Prostate gland (tissue), 2 donors: ENCODE results near the gene CIDEB. TPM values are rescaled to one million over a fixed set of nuclear protein-coding genes. Genes with fewer than 3 reads are reported as not detected.

Experiments used
- DNase-seq: peaks from one replicate; pipeline ENCODE4 v3.0.0-alpha.2; 2019; ENCODE audit warnings: low spot score
- H3K27ac ChIP-seq, 2 donors: fragments of 200-600 bp; sonication (generic); 2 replicates each; pipeline ENCODE4 v1.5.1; 2017 to 2019
- H3K27me3 ChIP-seq: fragments of 200-600 bp; sonication (generic); replicated peaks from 2 replicates; pipeline ENCODE4 v1.5.1; 2019; ENCODE audit not compliant: insufficient read depth
- H3K36me3 ChIP-seq, 2 donors: fragments of 200-600 bp; sonication (generic); 1 replicate in 1 of 2; 2 replicates in 1 of 2; pipeline versions ENCODE4 v1.5.1 to v1.8.1; 2017 to 2019
- H3K4me1 ChIP-seq: fragments of 200-600 bp; sonication (generic); replicated peaks from 2 replicates; pipeline ENCODE4 v1.5.1; 2019
- H3K4me3 ChIP-seq, 2 donors: fragments of 200-600 bp; sonication (generic); 2 replicates each; pipeline ENCODE4 v1.5.1; 2017 to 2019
- H3K9me3 ChIP-seq: fragments of 200-600 bp; sonication (generic); 2 replicates; pipeline ENCODE4 v1.5.1; 2017
- CTCF ChIP-seq, 4 experiments: fragments of 200-600 bp in 2 of 4; fragments of 450-650 bp in 2 of 4; sonication (generic) in 2 of 4; IDR thresholded peaks; 1 replicate in 3 of 4; 2 replicates in 1 of 4; pipeline ENCODE4 v1.5.1; 2016 to 2019; ENCODE audit warnings: antibody characterized with exemption in 4 of 4, mild to moderate bottlenecking in 2 of 4, moderate library complexity in 2 of 4
- POLR2A ChIP-seq: fragments of 450-650 bp; IDR thresholded peaks from one replicate; pipeline ENCODE4 v1.6.1; 2016; ENCODE audit warnings: antibody characterized with exemption, mild to moderate bottlenecking
- POLR2AphosphoS5 ChIP-seq: sonication (generic); formaldehyde crosslinking; IDR thresholded peaks from one replicate; pipeline ENCODE4 v1.6.1; 2017; ENCODE audit warnings: antibody characterized with exemption
- WGBS: methylation state at CpG from one replicate; pipeline ENCODE4 v1.1.5; 2018; 5-methylcytosine and 5-hydroxymethylcytosine counted together
- intact Hi-C: fragments of 100-400 bp; cut with DNase I; formaldehyde crosslinking; loops from one replicate; pipeline ENCODE4 v1.14.2; 2022
- total RNA-seq, 2 donors: library from RNA; depleted of rRNA; stranded (reverse); fragments of >200 nt; gene quantifications; one replicate each; pipeline ENCODE4 v1.1.0, GENCODE V29; 2016

Gene CIDEB
- total RNA-seq, 2 donors from 2014 or later: 9.1 to 17.8 TPM

- Histone ChIP-seq H3K4me1 (peaks cover 5% of the 10 kb centered on the region), H3K27ac (no peak overlapping the region), H3K36me3 (no peaks in the 10 kb centered on the region), H3K9me3 (no peaks in the 10 kb centered on the region), H3K4me3 (no peak overlapping the region), H3K27me3 (peaks cover 3% of the 10 kb centered on the region)
- TF ChIP-seq CTCF (IDR thresholded peaks at IDR 0.05) (no peak), POLR2A (no peak), POLR2AphosphoS5 (no peak)
- intact Hi-C loops: loop anchor here (2.0 kb wide), 1 partner anchor 105 kb away; no protein-coding TSS in a partner anchor
- no peak for DNase-seq
- 61% methylated on average over 26 of the region's 26 CpGs for WGBS
Measured at GRCh38 chr14:24331731-24332267, 24.0 kb upstream of the CIDEB start.

- Histone ChIP-seq H3K36me3 (no peaks in the 10 kb centered on the region), H3K9me3 (no peaks in the 10 kb centered on the region), H3K4me1 (peaks cover 5% of the 10 kb centered on the region), H3K27ac (no peak overlapping the region), H3K4me3 (no peak overlapping the region), H3K27me3 (peaks cover 3% of the 10 kb centered on the region)
- WGBS: 94% methylated on average over 10 of the region's 10 CpGs
- TF ChIP-seq CTCF (IDR thresholded peaks at IDR 0.05): no peak
- TF ChIP-seq POLR2A: no peak
- TF ChIP-seq POLR2AphosphoS5: no peak
- intact Hi-C loops: no loop called here
- DNase-seq: no peak
Measured at GRCh38 chr14:24330973-24331674, 23.3 kb upstream of the CIDEB start.

GRCh38 chr14:24329736-24330135 lies 22.0 kb upstream of the CIDEB start:
- TF ChIP-seq POLR2AphosphoS5 (no peak), POLR2A (no peak), CTCF (IDR thresholded peaks at IDR 0.05) (no peak)
- H3K4me3 ChIP-seq: no peak overlapping the region
- intact Hi-C loops: no loop called here
- H3K4me1 ChIP-seq: peaks cover 5% of the 10 kb centered on the region
- no peak for DNase-seq
- H3K27ac ChIP-seq: no peak overlapping the region
- no peaks in the 10 kb centered on the region for H3K27me3 ChIP-seq
- no peaks in the 10 kb centered on the region for H3K9me3 ChIP-seq
- H3K36me3 ChIP-seq: no peaks in the 10 kb centered on the region
- WGBS: 80% methylated on average over 9 of the region's 9 CpGs

GRCh38 chr14:24329073-24329663 lies 21.4 kb upstream of the CIDEB start:
- DNase-seq: no peak
- peaks cover 5% of the 10 kb centered on the region for H3K4me1 ChIP-seq
- intact Hi-C loops: no loop called here
- no peak overlapping the region for H3K27ac ChIP-seq
- no peaks in the 10 kb centered on the region for H3K27me3 ChIP-seq
- no peak overlapping the region for H3K4me3 ChIP-seq
- H3K9me3 ChIP-seq: no peaks in the 10 kb centered on the region
- TF ChIP-seq POLR2AphosphoS5 (no peak), CTCF (IDR thresholded peaks at IDR 0.05) (no peak), POLR2A (no peak)
- 88% methylated on average over 12 of the region's 12 CpGs for WGBS
- H3K36me3 ChIP-seq: no peaks in the 10 kb centered on the region
